SW 1271 (cell line): ENCODE results near the gene REELD1.

Experiments
- DNase-seq, 2 experiments: peaks; one replicate each; lab custom pipeline; 2025; lab: John Stamatoyannopoulos, UW

REELD1 gene

DNA sequence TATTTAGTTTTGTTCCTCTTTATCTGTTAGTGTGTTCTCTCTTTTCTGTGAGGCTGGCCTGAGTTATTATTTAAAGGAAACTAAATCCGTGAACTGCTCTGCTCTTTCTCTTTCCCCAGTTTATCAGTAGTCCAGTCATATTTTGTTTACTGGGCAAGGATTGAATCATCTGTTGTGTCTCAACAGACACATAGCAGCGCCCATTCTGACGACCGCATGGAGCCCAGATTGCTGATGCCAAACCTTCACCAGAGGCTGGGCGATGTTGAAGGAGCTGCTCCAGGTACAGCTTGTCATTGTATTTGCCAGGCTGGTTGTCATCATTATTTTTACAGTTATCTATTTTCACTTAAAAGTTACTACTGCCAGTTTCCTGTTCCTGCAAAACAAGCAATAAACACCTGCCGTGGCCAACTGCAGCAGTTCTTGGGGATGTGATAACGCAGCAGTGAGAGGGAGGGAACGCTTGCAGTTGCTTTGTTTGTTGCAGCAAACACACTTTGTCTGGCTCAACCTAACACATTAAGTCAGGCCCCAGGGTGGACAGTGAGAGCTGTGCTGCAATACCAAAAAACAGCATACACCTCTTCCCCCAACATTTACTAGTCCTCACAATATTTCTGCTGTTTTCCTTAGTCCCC, 10.1 kb downstream of the REELD1 start:
- no peak for DNase-seq

DNA sequence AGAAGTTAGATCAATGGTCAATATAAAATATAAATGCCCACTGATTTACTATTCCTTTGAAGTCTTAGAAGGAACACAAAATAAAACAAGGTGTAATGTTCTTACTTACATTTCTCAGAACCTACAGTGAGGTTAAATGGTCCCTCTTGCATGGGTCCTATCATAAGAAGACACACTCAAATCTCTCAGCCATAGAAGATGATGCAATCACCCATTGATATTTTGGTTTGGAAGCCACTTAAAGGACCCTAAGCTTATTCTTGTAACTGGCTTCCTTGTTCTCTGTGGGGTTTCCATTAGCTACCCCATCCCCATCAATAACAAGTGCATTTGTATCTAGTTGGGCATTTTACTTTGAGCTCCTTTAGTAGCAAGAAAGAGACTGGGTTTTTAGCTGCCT, 15.1 kb downstream of the REELD1 start:
- DNase-seq, result no peak

DNA sequence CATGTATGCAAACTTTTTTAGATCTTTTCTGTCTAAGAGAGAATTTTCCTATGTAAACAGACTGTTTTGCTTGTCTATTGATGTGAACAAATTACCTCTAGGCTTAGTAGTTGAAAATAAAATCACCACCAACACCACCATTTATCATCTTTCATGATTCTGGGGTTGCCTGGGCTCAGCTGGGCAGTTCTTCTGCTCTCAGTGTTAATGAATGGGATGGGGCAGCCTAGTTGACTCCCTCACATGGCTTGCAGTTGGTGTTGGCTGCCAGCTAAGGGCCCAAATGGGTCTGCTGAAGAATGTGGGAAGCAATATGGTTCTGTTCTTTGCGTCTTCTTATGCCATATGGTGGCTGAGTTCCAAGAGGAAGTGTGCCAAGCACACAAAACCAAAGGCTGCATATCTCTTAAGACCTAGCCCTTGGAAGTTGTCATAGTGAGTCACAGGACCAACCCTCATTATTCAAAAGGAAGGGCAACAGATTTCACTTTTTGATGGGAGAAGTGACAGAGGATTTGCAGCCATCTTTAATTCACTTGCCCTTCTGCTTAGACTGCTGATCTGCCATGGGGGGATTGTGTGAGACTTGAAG, 17.9 kb downstream of the REELD1 start:
- no peak for DNase-seq

DNA sequence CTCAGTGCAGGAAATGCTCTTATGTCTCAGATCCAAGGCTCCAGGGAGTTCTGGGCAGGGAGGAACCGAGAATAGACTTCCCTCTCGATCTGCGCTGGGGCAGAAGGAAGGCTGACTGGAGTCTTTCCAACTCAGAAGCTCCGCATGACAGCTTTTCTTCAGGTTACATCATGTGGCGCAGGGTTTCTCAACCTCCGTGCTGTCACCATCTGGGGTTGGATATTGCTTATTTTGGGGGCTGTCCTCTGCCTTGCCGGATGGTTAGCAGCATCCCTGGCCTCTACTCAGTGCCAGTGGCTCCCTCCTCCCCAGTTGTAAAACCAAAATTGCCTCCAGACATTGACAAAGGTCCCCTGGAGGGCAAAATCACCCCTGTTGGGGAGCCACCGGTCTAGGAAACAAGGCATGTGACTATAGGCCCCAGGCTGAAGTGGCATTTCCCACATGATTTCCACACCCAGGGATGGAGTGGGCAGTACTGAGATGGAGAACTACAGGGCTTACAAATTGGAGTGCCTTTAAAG, 21.4 kb downstream of the REELD1 start:
- DNase-seq, result no peak

DNA sequence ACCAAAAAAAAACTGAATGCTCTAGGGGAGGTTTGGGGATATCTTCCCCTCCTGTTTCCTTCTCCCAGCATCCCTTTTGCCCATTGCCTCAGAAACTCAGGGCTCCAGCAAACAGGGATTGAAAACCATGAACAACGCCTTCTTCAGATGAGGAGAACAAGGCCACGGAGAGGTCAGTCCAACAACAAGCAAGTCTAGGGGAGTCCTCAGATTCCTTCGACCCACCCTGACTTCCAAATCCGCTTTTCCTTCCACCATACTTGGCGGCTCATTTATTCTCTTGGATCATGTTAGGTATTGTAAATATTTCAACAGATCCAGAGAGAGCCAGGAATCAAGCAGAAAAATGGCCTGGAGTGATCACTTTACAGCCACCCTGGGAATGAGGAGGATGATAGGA, 21.9 kb downstream of the REELD1 start:
- DNase-seq, result no peak

DNA sequence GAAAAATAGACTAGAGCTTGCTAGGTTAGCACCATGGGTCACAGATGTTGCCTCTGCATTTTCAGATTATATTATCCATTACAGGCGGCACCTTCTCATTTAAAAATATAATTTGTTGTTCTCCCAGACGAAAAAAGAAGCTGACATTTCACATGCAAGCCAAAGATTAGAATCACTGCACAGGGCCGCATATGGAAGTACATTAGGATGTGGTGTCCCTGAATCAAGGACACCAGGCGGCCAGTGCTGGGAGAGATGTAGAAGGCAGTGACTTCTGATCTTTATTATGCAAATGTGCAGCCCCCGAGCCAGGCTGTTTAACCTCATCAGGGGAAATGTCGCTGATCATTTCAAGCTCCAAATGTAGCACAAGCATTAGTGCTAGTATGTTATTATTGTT, 22.8 kb downstream of the REELD1 start:
- no peak for DNase-seq

DNA sequence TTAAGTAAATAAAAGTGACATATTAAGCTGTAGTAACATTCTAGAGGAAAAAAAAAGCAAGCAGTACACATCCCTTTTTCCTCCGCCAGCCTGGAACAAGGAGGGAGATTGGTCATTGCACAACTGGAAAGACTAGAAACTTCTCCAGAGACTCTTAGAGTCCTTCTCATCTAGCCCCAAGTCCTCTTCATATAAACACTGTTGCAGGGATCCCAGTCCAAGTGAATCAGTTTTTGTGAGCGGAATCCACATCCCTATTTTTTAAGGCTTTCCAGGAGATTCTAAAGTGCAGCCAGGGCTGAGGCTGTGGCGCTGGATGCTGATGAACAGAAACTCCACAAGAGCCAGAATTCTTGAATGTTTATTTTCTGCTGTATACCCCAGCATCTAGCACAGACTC, 23.8 kb downstream of the REELD1 start:
- no peak for DNase-seq

DNA sequence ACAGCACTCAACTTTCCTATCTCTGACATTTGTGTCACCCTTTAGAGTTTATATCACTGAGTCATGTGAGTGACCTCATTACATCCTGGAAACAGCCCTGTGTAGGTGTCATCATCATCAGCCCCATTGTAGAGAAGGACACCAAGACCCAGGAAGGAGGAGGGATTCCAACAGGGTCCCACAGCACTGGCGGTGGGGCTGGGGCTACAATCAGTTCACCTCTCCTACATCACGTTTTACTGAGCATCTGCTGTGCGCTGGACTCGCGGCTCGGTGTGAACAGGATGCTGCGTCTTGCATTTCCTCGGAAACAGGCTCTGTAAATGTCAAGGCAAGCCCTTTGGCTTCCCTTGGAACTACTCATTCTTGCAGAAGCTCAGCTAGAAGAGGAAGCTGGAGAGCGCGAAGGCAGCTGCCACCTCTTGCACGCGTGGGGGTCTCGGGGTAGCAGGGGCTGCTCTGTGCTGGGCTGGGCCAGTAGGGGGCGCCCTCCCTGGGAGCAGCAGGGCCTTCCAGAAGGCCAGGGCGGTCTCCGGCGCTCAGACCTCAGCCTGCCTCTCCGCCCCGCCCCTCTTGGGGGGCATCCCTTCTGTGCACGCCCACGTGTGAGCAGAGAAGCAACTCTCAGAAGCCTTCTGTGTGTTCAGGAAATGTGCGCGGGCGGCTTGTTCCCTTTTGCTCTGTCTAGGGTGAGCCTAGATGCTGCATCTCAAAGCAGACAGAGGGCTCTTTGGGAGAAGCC, 29.0 kb downstream of the REELD1 start:
- peak in 1 of 2 experiments; percentile 33 for DNase-seq

DNA sequence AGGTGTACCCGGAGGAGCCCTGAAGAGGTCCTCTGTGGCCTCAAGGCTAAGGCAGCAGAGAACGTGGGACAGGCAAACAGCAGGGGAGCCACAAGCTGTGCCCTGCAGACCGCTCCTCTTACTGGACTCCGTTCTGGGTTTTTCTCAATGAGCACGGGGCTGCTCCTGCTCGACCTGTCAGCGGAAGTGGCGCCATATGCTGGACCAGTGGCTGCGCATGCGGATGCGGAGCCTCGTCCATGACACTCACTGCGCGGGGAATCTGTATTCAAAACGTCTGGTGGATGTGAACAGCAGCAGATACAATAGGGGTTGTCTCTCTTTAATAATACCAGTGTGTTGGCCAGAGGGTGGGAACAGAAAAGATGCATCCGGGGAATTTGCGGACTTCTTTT, 29.5 kb downstream of the REELD1 start:
- no peak for DNase-seq

DNA sequence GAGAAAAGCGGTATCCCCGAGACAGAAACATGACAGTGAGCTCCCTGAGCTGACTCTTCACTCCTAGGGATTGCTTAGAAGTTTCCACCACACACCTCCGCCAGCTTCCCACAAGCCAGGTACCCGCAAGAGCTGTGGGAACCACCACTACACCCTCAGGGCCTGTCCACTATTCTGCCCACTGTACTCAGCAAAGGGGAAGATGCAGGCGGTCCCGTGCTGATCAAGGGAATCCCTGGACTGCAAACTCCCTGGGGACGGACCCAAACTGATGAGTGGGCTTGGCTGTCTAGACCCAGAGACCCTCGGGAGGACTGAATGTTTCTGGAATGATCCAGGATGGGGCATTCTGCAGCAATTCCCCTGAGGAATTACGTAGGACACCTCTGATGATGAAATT, 30.2 kb downstream of the REELD1 start:
- DNase-seq, result no peak

DNA sequence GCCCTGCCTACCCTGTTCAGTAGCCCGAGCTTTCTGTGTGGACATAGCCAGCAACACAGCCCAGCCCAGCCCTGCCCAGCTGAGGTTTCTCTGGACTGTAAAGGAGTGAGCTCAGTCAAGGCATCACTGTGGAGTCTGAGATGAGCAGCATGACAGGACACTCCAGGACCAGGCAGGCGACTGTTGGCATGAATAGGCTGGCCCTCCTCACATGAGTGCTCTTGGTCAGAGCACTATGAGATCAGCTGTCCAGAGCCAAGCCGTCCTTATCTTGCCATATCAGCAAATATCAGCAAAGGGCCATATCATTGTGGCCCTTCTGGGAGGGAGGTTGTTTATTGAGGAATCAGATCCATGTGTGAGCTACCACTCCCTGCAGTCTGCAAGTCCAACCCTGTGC, 30.9 kb downstream of the REELD1 start:
- no peak for DNase-seq

DNA sequence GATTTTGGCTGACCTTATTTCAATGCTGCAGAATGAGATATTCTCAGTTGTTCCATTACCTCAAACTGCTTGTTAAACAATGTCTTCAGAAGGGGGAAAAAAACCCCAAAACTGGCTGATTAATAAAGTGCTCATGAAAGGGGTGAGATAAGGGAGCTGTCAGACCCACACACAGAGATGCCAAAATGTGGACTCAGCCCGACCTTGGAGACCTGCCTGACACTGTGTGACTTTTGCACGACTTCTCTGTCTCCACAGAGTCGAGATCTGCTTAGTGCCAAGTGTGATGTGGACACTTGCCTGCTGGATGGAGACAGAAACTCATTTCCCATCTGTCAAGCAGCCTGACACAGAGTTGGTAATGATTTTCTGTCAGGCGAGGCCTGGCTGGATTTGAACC, 31.5 kb downstream of the REELD1 start:
- DNase-seq, result no peak

DNA sequence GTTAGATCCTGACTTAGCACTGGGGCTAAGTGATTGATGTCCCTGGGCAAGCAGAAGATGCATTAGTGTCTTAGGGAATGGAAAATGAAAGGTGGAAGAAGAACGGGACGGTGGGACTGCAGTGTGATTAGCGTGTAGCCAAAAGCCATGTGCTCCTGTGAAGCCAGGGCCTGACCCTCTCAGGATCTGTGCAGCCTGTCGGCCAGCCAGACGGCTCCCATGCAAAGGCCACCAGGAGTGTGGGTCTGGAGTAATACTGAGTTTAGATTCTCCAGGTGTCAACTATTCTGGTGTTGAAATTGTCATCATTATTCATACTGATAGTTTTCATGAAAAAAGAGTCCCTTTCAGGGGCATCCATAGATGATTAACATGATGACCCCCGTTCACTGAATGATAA, 32.0 kb downstream of the REELD1 start:
- no peak for DNase-seq

DNA sequence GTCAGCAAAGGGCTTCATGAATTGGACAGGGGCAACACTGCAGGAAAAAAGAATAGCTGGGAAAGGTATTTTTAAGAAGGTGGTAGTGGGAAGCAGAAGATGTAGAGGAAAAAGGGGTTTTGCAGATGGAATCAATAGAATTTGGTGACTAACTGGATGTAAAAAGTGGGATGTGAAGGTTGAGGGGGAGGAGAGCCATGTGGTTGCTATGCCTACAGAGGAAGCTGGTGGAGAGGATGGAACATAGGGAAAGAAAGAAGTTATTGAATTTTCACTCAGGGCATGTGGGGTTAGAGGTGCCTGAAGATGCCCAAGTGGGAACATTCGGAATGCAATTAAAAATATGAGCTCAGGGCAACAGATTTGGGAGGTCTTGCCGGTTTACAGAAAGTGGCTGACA, 33.0 kb downstream of the REELD1 start:
- no peak for DNase-seq

DNA sequence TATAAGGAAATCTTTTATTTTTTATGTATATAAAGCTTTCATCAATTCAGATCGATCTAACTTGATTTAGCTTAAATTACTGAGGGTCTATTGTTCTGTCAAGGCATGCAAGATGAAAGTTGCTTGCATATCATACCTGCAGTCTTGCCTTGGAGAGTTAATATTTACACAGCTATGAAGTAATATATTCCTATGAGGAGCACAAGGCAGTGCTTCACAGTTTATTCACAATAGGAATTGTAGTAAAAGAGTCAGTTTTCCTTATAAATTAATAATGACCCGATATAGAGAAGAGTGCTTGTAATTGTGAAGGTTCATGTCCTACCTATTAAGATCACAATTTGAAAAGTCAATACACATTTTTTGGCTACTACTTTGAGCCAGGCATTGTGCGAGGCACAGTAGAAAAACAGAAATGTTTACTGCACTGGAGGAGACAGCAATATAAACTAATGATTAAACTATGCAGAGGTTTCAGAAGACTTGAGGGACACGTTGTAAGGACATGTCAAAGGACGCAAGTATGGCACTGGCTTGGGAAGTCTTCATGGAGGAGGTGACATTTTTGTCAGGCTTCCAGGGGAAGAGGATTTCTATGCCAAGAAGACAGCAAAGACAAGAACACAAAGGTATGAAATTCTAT, 38.8 kb downstream of the REELD1 start:
- DNase-seq, result no peak

DNA sequence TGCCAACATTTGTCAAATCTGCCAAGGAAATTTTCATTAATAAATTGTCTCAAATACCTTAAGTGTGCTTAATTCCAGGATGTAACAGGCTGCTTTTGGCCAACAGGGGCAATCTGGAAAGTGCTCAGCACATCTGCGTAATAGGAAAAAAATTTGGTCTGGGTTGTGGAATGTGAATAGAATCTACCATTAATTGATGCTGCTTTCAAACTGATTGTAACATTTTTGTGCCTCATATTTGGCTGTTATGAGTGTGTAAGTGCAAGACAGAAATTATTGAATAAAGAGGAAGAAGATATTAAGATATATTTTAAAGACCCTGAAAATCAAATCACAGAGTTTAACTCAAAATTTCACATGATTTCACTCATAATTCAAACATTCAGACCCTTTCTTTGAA, 41.1 kb downstream of the REELD1 start:
- DNase-seq, result peak in 1 of 2 experiments; percentile 34

DNA sequence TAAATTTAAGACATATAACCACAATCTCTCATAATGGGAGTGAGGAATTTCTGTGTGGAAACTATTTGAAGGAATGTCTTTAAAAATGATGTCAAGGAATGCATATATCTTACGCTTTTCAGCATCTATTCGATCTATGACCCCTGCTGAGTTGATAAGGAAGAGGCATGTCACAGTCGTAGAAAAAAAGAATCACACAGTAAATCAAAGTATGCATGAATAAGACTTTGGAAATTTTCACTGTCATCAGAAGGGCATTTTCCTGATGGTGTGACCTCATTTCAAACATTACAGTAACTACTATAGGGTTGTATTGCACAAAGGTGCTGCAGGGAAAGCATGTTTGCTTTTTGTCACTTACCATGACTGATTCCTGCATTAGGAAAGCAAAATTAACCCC, 41.5 kb downstream of the REELD1 start:
- DNase-seq, result peak; percentile 2 to 69

DNA sequence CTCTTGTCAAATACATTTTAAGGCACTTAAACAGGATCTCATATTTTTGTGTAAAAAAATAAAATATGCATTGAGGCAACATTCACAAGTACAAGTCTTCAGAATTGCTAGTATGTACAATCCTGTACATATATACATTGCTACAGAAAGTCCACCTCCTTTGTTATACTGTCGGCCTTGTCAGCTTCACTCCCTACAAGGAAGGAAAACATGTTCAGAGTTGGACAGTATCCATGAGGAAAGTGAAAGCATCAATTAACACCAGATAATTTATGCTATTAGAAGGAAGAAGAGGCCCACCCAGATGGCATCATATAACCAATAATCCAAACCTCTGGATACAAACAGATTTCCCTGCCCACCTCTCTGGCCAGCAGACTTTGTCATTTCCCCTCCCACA, 42.0 kb downstream of the REELD1 start:
- DNase-seq, result no peak

DNA sequence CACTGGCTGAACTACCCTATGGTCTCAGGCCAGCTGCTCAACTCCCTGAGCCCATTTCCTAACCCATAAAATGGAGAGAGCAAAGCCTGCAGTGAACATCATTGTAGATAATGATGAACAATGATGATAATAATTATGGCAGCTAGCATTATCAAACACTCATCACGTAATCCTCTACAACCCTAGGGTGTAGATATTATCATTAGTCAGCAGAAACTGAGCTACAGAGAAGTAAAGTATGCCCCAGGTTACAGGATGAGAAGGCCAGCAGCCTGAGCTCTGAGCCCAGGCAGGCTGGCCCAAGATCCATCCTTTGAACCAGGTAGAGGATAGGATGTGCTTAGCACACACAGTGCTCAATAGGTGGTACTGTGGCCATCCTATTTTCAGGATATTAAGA, 43.2 kb downstream of the REELD1 start:
- DNase-seq, result no peak

DNA sequence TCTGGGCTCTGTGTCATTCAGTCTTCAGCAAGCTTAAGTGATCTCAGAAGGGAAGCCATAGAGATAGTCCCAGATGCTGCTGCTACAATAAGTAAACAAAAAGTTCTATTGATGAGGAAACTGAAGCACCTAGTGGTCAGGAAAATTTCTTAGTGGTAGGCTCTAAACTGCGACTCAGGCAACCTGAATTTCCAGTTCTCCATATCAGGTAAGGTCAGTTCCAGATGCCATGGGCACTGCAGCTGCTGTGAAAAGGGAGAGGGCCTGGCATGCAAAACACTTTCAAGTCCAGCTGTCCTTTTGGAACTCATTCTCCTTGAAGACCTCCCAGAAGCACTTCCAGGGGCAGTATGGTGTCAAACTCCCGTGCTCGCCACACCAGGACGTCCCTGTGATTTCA, 46.2 kb downstream of the REELD1 start:
- no peak for DNase-seq

DNA sequence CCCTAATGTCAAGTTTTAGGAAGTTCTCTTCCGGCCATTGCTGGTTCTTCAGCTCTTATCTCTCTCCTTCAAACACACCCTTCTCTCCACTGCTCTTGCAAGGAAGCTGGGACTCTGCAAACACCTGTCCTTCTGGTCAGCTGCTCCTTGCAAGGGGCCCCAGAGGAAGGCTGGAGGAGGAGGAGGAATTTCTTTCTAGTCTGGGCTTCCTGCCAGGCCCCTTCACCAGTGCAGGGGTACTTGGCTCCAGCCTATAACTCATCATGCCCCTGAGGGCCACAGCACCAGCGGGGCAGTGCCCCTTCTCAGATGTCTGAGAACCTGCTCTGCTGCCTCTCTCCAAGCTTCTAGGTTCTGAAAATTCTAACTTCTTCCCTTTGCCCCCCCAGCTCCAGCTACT, 46.7 kb downstream of the REELD1 start:
- no peak for DNase-seq

DNA sequence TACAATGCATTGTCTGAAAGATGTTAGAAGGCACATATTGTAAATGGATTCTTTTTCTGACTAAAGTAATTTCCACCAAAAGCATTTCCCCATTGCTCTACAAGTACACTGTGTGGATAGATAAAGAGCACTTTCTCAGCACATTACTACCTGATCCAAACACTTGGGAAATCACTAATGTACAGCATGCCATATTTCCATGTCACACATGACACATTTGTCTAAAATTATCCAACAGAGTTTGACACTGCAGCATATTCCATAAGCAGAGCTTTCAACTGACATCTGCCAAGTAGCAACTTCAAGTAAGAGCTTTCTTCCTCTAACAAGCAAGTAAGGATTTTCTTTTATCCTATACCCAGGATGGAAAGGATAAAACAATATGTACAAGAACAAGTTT, 49.5 kb downstream of the REELD1 start:
- DNase-seq, result no peak

DNA sequence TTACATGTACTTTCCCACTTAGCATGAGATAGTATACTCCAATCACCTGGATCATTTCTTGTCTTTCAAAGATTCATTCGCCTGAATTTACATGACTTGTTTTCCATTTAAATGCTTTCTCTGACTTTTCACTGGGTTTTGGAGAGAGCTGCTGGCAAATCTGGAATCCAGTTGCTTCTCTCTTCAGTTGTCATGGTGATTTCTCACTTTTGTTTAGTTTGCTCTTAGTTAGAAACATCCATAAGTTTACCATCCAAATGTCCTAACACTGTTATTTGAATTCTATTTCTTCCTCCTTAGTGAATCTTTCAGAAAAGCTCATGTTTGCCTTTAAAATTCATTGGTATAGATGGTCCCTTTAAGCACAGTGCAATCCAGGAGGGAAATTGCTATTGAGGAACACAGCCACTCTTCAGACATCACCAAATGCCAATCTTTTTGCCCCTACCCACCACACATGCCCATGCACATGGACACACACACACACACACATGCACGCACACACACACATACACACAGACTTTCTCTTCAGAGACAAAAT, 51.7 kb downstream of the REELD1 start:
- DNase-seq, result no peak
